SK-N-SH treated with all-trans-retinoic acid at 6 μM for 48 hours (cell line): Measurements from ENCODE around the gene NDE1.

ENCODE experiments used
- ATAC-seq: fragments of 200-7000 bp; cut with Tn5 transposase; 3 replicates; pipeline ENCODE4 v1.9.1; 2020; ENCODE audit warnings: mild to moderate bottlenecking, moderate library complexity
- ARNTL ChIP-seq: fragments of 450-650 bp; formaldehyde crosslinking; IDR thresholded peaks from 2 replicates; pipeline ENCODE4 v1.5.0; 2020; ENCODE audit warnings: low read depth, mild to moderate bottlenecking, moderate library complexity, borderline replicate concordance
- BACH2 ChIP-seq: fragments of 250-450 bp; sonication (Bioruptor Pico); IDR thresholded peaks from 2 replicates; pipeline ENCODE4 v1.9.0; 2021; ENCODE audit warnings: mild to moderate bottlenecking, borderline replicate concordance
- CREB5 ChIP-seq: fragments of 250-450 bp; sonication (Bioruptor Pico); IDR thresholded peaks from 2 replicates; pipeline ENCODE4 v1.5.1; 2020; ENCODE audit warnings: low read depth, mild to moderate bottlenecking, moderate library complexity
- CSDC2 ChIP-seq: fragments of 250-450 bp; sonication (Bioruptor Pico); IDR thresholded peaks from 2 replicates; pipeline ENCODE4 v1.5.0; 2020; ENCODE audit warnings: mild to moderate bottlenecking, moderate library complexity
- CSRNP3 ChIP-seq: fragments of 250-450 bp; sonication (Bioruptor Pico); IDR thresholded peaks from 2 replicates; pipeline ENCODE4 v1.5.1; 2021; ENCODE audit warnings: mild to moderate bottlenecking, moderate library complexity
- ESRRG ChIP-seq: fragments of 250-450 bp; sonication (Bioruptor Pico); IDR thresholded peaks from 2 replicates; pipeline ENCODE4 v1.6.1; 2021; ENCODE audit warnings: mild to moderate bottlenecking
- PPARA ChIP-seq: fragments of 250-450 bp; sonication (Bioruptor Pico); IDR thresholded peaks from 2 replicates; pipeline ENCODE4 v1.5.0; 2020; ENCODE audit warnings: mild to moderate bottlenecking, borderline replicate concordance
- RARB ChIP-seq: fragments of 250-450 bp; sonication (Bioruptor Pico); IDR thresholded peaks from 2 replicates; pipeline ENCODE4 v1.8.0; 2021; ENCODE audit warnings: mild to moderate bottlenecking, moderate library complexity
- SNAI2 ChIP-seq: fragments of 250-450 bp; sonication (Bioruptor Pico); IDR thresholded peaks from 2 replicates; pipeline ENCODE4 v1.5.0; 2020; ENCODE audit warnings: mild to moderate bottlenecking, moderate library complexity
- TCF4 ChIP-seq: fragments of 250-450 bp; sonication (Bioruptor Pico); IDR thresholded peaks from 2 replicates; pipeline ENCODE4 v1.8.0; 2021; ENCODE audit warnings: mild to moderate bottlenecking, moderate library complexity, borderline replicate concordance
- TOX ChIP-seq: fragments of 250-450 bp; sonication (Bioruptor Pico); IDR thresholded peaks from 2 replicates; pipeline ENCODE4 v1.8.0; 2021; ENCODE audit warnings: mild to moderate bottlenecking, moderate library complexity, borderline replicate concordance
- ZC3H10 ChIP-seq: fragments of 250-450 bp; sonication (Bioruptor Pico); IDR thresholded peaks from 2 replicates; pipeline ENCODE4 v1.5.1; 2021; ENCODE audit warnings: mild to moderate bottlenecking, moderate library complexity
- ZFP3 ChIP-seq: fragments of 250-450 bp; sonication (Bioruptor Pico); IDR thresholded peaks from 2 replicates; pipeline ENCODE4 v1.5.0; 2020; ENCODE audit warnings: mild to moderate bottlenecking, moderate library complexity
- ZFP30 ChIP-seq: fragments of 450-650 bp; formaldehyde crosslinking; IDR thresholded peaks from 2 replicates; pipeline ENCODE4 v1.5.0; 2022; ENCODE audit warnings: mild to moderate bottlenecking, moderate library complexity
- ZNF565 ChIP-seq: fragments of 450-650 bp; formaldehyde crosslinking; conservative IDR thresholded peaks from 2 replicates; pipeline ENCODE4 v1.5.0; 2020; ENCODE audit warnings: low read depth, mild to moderate bottlenecking, moderate library complexity
- ZNF70 ChIP-seq: fragments of 450-650 bp; formaldehyde crosslinking; IDR thresholded peaks from 2 replicates; pipeline ENCODE4 v1.5.0; 2020; ENCODE audit warnings: mild to moderate bottlenecking, moderate library complexity
- TF ChIP-seq, protein P1 (sequence below): fragments of 250-450 bp; sonication (Bioruptor Pico); IDR thresholded peaks from 2 replicates; pipeline ENCODE4 v1.8.0; 2020; ENCODE audit warnings: mild to moderate bottlenecking, moderate library complexity, borderline replicate concordance
- TF ChIP-seq, protein P2 (sequence below): fragments of 250-450 bp; sonication (Bioruptor Pico); IDR thresholded peaks from 2 replicates; pipeline ENCODE4 v1.8.0; 2021; ENCODE audit warnings: low read depth, mild to moderate bottlenecking, moderate library complexity, borderline replicate concordance
- TF ChIP-seq, protein P3 (sequence below): fragments of 250-450 bp; sonication (Bioruptor Pico); IDR thresholded peaks from 2 replicates; pipeline ENCODE4 v1.5.0; 2020; ENCODE audit warnings: mild to moderate bottlenecking, moderate library complexity

The NDE1 gene

DNA sequence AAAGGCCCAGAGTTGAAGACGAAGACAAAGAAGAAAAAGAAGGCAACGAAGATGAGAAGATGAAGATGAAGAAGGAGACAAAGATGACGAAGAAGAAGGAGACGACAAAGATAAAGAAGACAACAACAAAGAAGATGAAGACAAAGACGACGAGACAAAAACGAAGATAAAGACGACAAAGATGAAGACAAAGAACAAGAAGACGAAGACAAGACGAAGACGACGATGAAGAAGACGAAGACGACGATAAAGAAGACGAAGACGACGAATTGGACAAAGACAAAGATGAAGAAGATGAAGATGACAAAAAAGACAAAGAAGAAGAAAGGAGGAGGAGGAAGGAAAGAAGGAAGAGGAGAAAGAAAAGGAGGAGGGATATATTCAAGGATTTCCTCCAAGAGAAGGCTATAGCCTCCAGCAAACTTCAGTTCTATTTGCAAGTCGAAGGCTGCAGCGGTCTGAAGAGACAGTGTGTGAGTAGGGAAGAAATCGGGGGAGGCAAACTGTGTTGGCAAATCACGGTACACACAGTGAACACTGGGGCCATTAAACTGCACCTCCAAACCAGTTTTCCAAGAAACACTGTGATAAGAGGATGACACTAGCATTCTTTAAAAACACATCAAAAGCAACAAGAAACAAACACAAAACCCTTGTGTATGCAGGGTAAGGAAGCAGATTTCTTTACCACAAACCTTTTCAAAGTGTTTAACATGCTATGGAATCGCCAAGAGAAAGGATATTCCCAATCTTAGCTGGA lies 47.6 kb upstream of the NDE1 start:
- no peak for ATAC-seq
- TF ChIP-seq RARB (CRISPR knock-in tag) (no peak), ZFP3 (CRISPR knock-in tag) (no peak), BACH2 (no peak), ZNF565 (CRISPR knock-in tag) (no peak), CSDC2 (CRISPR knock-in tag) (no peak), PPARA (CRISPR knock-in tag) (no peak), ARNTL (no peak), ZNF70 (no peak), SNAI2 (CRISPR knock-in tag) (no peak), TOX (CRISPR knock-in tag) (no peak), CSRNP3 (no peak)
- TF ChIP-seq, protein P1, sequence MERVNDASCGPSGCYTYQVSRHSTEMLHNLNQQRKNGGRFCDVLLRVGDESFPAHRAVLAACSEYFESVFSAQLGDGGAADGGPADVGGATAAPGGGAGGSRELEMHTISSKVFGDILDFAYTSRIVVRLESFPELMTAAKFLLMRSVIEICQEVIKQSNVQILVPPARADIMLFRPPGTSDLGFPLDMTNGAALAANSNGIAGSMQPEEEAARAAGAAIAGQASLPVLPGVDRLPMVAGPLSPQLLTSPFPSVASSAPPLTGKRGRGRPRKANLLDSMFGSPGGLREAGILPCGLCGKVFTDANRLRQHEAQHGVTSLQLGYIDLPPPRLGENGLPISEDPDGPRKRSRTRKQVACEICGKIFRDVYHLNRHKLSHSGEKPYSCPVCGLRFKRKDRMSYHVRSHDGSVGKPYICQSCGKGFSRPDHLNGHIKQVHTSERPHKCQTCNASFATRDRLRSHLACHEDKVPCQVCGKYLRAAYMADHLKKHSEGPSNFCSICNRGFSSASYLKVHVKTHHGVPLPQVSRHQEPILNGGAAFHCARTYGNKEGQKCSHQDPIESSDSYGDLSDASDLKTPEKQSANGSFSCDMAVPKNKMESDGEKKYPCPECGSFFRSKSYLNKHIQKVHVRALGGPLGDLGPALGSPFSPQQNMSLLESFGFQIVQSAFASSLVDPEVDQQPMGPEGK (CRISPR knock-in tag): no peak
- TF ChIP-seq, protein P2, sequence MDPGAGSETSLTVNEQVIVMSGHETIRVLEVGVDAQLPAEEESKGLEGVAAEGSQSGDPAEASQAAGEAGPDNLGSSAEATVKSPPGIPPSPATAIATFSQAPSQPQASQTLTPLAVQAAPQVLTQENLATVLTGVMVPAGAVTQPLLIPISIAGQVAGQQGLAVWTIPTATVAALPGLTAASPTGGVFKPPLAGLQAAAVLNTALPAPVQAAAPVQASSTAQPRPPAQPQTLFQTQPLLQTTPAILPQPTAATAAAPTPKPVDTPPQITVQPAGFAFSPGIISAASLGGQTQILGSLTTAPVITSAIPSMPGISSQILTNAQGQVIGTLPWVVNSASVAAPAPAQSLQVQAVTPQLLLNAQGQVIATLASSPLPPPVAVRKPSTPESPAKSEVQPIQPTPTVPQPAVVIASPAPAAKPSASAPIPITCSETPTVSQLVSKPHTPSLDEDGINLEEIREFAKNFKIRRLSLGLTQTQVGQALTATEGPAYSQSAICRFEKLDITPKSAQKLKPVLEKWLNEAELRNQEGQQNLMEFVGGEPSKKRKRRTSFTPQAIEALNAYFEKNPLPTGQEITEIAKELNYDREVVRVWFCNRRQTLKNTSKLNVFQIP (CRISPR knock-in tag): no peak
- TF ChIP-seq, protein P3, sequence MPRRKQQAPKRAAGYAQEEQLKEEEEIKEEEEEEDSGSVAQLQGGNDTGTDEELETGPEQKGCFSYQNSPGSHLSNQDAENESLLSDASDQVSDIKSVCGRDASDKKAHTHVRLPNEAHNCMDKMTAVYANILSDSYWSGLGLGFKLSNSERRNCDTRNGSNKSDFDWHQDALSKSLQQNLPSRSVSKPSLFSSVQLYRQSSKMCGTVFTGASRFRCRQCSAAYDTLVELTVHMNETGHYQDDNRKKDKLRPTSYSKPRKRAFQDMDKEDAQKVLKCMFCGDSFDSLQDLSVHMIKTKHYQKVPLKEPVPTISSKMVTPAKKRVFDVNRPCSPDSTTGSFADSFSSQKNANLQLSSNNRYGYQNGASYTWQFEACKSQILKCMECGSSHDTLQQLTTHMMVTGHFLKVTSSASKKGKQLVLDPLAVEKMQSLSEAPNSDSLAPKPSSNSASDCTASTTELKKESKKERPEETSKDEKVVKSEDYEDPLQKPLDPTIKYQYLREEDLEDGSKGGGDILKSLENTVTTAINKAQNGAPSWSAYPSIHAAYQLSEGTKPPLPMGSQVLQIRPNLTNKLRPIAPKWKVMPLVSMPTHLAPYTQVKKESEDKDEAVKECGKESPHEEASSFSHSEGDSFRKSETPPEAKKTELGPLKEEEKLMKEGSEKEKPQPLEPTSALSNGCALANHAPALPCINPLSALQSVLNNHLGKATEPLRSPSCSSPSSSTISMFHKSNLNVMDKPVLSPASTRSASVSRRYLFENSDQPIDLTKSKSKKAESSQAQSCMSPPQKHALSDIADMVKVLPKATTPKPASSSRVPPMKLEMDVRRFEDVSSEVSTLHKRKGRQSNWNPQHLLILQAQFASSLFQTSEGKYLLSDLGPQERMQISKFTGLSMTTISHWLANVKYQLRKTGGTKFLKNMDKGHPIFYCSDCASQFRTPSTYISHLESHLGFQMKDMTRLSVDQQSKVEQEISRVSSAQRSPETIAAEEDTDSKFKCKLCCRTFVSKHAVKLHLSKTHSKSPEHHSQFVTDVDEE (CRISPR knock-in tag): no peak

GRCh38 chr16:15604460-15605440 lies 45.3 kb upstream of the NDE1 start:
- no peak for TF ChIP-seq ZFP3 (CRISPR knock-in tag)
- TF ChIP-seq ZFP30 (CRISPR knock-in tag): no peak
- no peak for TF ChIP-seq TCF4 (CRISPR knock-in tag)
- no peak for TF ChIP-seq CREB5 (CRISPR knock-in tag)
- TF ChIP-seq ZNF70: no peak
- no peak for TF ChIP-seq ESRRG (CRISPR knock-in tag)
- TF ChIP-seq ZC3H10: no peak
- no peak for TF ChIP-seq PPARA (CRISPR knock-in tag)
- TF ChIP-seq, all 23 proteins: peak for 0
- no peak for ATAC-seq
